Epithelial cell of prostate (primary cell): ENCODE results near the gene ABCB9.

Experiments
- DNase-seq: peaks from one replicate; pipeline ENCODE4 v3.0.0-alpha.2; 2011; ENCODE audit warnings: low read depth, low spot score
- H3K27ac ChIP-seq: fragments of 450-650 bp; 2 replicates; pipeline ENCODE4 v1.5.1; 2017; ENCODE audit warnings: mild to moderate bottlenecking

The ABCB9 gene

GRCh38 chr12:122884860-122885259, 81.4 kb downstream of the ABCB9 start:
- DNase-seq: no peak
- H3K27ac ChIP-seq: peak overlapping the region; percentile 99

- peak overlapping the region; percentile 99 for H3K27ac ChIP-seq
- DNase-seq: no peak
Measured at GRCh38 chr12:122884091-122884826, 82.0 kb downstream of the ABCB9 start.

GRCh38 chr12:122882908-122883558, 83.2 kb downstream of the ABCB9 start:
- peak overlapping the region; percentile 99 for H3K27ac ChIP-seq
- DNase-seq: no peak

GRCh38 chr12:122880668-122881067, 85.6 kb downstream of the ABCB9 start:
- DNase-seq: no peak
- peak overlapping the region; percentile 87 for H3K27ac ChIP-seq

- no peak for DNase-seq
- peak overlapping the region; percentile 87 for H3K27ac ChIP-seq
Measured at GRCh38 chr12:122880155-122880667, 86.1 kb downstream of the ABCB9 start.
